ENCODE data around the gene NPEPL1. TPM values are rescaled to one million over a fixed set of nuclear protein-coding genes. Genes with fewer than 3 reads are reported as not detected.

The NPEPL1 gene
- total RNA-seq, 2 donors from 2014 or later = 31.4 to 38.2 TPM

GRCh38 chr20:58691773-58692578 is 624 bp upstream of the NPEPL1 start:
- WGBS, 2 donors = 72 to 92% methylated on average over 9 to 28 of the region's 31 CpGs
- Histone ChIP-seq H3K27me3 (no peaks in the 10 kb centered on the region), H3K36me3 (replicated peaks in 1 of 2; ENCODE audit: insufficient read depth in 1 of 2, low read depth in 2 of 2) (peaks cover 0 to 3% of the 10 kb centered on the region in 2 donors), H3K4me3 (no peak overlapping the region), H3K9me3 (no peaks in the 10 kb centered on the region), H3K4me1 (peaks cover 16% of the 10 kb centered on the region), H3K27ac (peak overlapping the region; percentile 62 to 85 (median 70))
- TF ChIP-seq POLR2A (IDR thresholded peaks at IDR 0.05) (no peak), CTCF (IDR thresholded peaks at IDR 0.05) (no peak)
- ATAC-seq (no peak), DNase-seq (peak in 3 of 4 donors; percentile 35 to 61 (median 35))
- intact Hi-C loops (cut with DNase I) = loop anchor here (10.0 kb wide), 1 partner anchor 457 kb away; no protein-coding TSS in a partner anchor

GRCh38 chr20:58693226-58694006 is 816 bp downstream of the NPEPL1 start:
- 42 to 74% methylated on average over 11 to 42 of the region's 51 CpGs for WGBS, 2 donors
- TF ChIP-seq CTCF (IDR thresholded peaks at IDR 0.05) (no peak), POLR2A (IDR thresholded peaks at IDR 0.05) (no peak)
- ATAC-seq (no peak), DNase-seq (peak; percentile 28 to 57 (median 32))
- peak overlapping the region; percentile 62 to 76 (median 68) for H3K27ac ChIP-seq
- H3K36me3 ChIP-seq (replicated peaks in 1 of 2; ENCODE audit: insufficient read depth in 1 of 2, low read depth in 2 of 2) = peaks cover 0 to 3% of the 10 kb centered on the region in 2 donors
- intact Hi-C loops (cut with DNase I) = loop anchor here (10.0 kb wide), 1 partner anchor 459 kb away; no protein-coding TSS in a partner anchor
- peaks cover 16% of the 10 kb centered on the region for H3K4me1 ChIP-seq
- H3K27me3 ChIP-seq = no peaks in the 10 kb centered on the region
- no peak overlapping the region for H3K4me3 ChIP-seq
- H3K9me3 ChIP-seq = no peaks in the 10 kb centered on the region

- TF ChIP-seq POLR2A (IDR thresholded peaks at IDR 0.05) = no peak
- no peak for TF ChIP-seq CTCF (IDR thresholded peaks at IDR 0.05)
- Histone ChIP-seq H3K27ac (no peak overlapping the region), H3K4me3 (no peak overlapping the region), H3K36me3 (replicated peaks in 1 of 2; ENCODE audit: insufficient read depth in 1 of 2, low read depth in 2 of 2) (peaks cover 0 to 11% of the 10 kb centered on the region in 2 donors), H3K9me3 (no peaks in the 10 kb centered on the region), H3K4me1 (peaks cover 16% of the 10 kb centered on the region), H3K27me3 (no peaks in the 10 kb centered on the region)
- 94 to 95% methylated on average over 23 to 33 of the region's 33 CpGs for WGBS, 2 donors
- DNase-seq = peak in 1 of 4 donors; percentile 2
- intact Hi-C loops (cut with DNase I) = loop anchor here (10.0 kb wide), 1 partner anchor 460 kb away; no protein-coding TSS in a partner anchor
- no peak for ATAC-seq
These were observed 1.9 kb downstream of the NPEPL1 start for GRCh38 chr20:58694241-58695083.

DNA sequence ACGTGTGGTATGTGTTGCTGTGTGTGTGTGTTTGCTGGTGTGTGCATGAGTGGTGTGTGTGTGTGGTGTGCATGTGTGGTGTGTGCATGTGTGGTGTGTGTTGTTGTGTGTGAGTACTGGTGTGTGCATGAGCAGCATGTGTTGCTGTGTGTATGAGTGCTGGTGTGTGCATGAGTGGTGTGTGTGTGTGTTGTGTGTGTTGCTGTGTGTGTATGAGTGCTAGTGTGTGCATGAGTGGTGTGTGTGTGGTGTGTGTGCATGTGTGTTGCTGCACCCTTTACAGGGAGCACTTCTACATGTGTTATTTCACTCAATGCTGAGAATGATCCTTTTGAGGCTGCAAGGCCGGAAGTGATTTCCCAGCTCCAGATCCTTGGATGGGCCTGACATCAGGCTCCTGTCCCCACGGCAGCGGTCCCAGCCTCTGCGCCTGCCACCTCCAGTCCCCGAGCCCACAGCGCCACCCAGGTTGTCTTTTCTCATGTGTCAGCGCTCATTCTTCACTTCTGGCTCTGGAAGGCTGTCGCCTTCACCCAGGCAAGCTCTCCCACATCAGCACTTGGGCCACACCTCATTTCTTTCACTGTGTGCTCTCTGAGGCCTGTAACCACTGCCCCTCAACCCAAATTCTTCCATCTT is 2.6 kb downstream of the NPEPL1 start:
- intact Hi-C loops (cut with DNase I) = loop anchor here (10.0 kb wide), 1 partner anchor 460 kb away; no protein-coding TSS in a partner anchor
- Histone ChIP-seq H3K36me3 (replicated peaks in 1 of 2; ENCODE audit: insufficient read depth in 1 of 2, low read depth in 2 of 2) (peaks cover 0 to 14% of the 10 kb centered on the region in 2 donors), H3K27me3 (no peaks in the 10 kb centered on the region), H3K27ac (no peak overlapping the region), H3K9me3 (no peaks in the 10 kb centered on the region), H3K4me1 (peaks cover 16% of the 10 kb centered on the region), H3K4me3 (no peak overlapping the region)
- ATAC-seq (no peak), DNase-seq (no peak)
- TF ChIP-seq POLR2A (IDR thresholded peaks at IDR 0.05) = no peak
- no peak for TF ChIP-seq CTCF (IDR thresholded peaks at IDR 0.05)
- 93 to 96% methylated on average over 9 of the region's 9 CpGs for WGBS, 2 donors
